Transverse colon (tissue), 4 donors: Measurements from ENCODE around the gene MTMR10. TPM values are rescaled to one million over a fixed set of nuclear protein-coding genes. Genes with fewer than 3 reads are reported as not detected.

Source experiments
- DNase-seq: peaks from one replicate; pipeline ENCODE4 v3.0.0-alpha.2; 2019
- H3K27ac ChIP-seq, 4 donors: fragments of 200-600 bp; sonication (generic); 2 replicates each; pipeline ENCODE4 v1.5.1; 2016 to 2018; ENCODE audit warnings: inconsistent platforms in 4 of 4
- H3K27me3 ChIP-seq: fragments of 200-600 bp; sonication (generic); 2 replicates; pipeline ENCODE4 v1.5.1; 2017; ENCODE audit warnings: inconsistent platforms
- H3K36me3 ChIP-seq, 4 donors: fragments of 200-600 bp; sonication (generic); 2 replicates each; pipeline ENCODE4 v1.5.1; 2017 to 2019; ENCODE audit warnings: inconsistent platforms in 4 of 4
- H3K4me1 ChIP-seq, 4 donors: fragments of 200-600 bp; sonication (generic); 2 replicates each; pipeline ENCODE4 v1.5.1; 2017 to 2020; ENCODE audit warnings: inconsistent platforms in 4 of 4
- H3K4me3 ChIP-seq, 4 donors: fragments of 200-600 bp; sonication (generic); 1 replicate in 1 of 4; 2 replicates in 3 of 4; pipeline versions ENCODE4 v1.5.1 to v1.6.1; 2017 to 2019; ENCODE audit warnings: inconsistent platforms in 4 of 4
- H3K9me3 ChIP-seq, 2 donors: fragments of 200-600 bp; sonication (generic); 2 replicates each; pipeline ENCODE4 v1.5.1; 2017 to 2019; ENCODE audit warnings: inconsistent platforms in 2 of 2
- CTCF ChIP-seq, 5 experiments: fragments of 200-600 bp in 3 of 5; fragments of 450-650 bp in 2 of 5; sonication (generic) in 3 of 5; IDR thresholded peaks; 1 replicate in 2 of 5; 2 replicates in 3 of 5; pipeline ENCODE4 v1.5.1; 2016 to 2017; ENCODE audit warnings: antibody characterized with exemption in 5 of 5, inconsistent platforms in 3 of 5, mild to moderate bottlenecking in 2 of 5, moderate library complexity in 1 of 5
- EP300 ChIP-seq: sonication (generic); formaldehyde crosslinking; IDR thresholded peaks from one replicate; pipeline ENCODE4 v1.6.1; 2017; ENCODE audit warnings: antibody characterized with exemption, low read depth
- POLR2A ChIP-seq: fragments of 450-650 bp; IDR thresholded peaks from one replicate; pipeline ENCODE4 v1.6.1; 2016; ENCODE audit warnings: antibody characterized with exemption, mild to moderate bottlenecking, moderate library complexity
- POLR2AphosphoS5 ChIP-seq, 3 donors: sonication (generic); formaldehyde crosslinking; IDR thresholded peaks; one replicate each; pipeline ENCODE4 v1.6.1; 2016; ENCODE audit warnings: antibody characterized with exemption in 3 of 3
- WGBS, 2 donors: methylation state at CpG; one replicate each; pipeline ENCODE4 v1.1.5; 2018; ENCODE audit warnings: low coverage in 1 of 2; 5-methylcytosine and 5-hydroxymethylcytosine counted together
- in situ Hi-C, 4 donors: fragments of 200-750 bp; cut with MboI; loops; one replicate each; pipeline versions ENCODE4 v1.15.0 to v1.15.1; 2017; ENCODE audit warnings: low sequenced_read_pairs in 3 of 4, low pct_ligation_motif_present in 1 of 4, low pct_unique_long_range_greater_than_20kb in 1 of 4
- intact Hi-C: fragments of 100-400 bp; cut with DNase I; formaldehyde crosslinking; loops from one replicate; pipeline ENCODE4 v1.15.1; 2023; ENCODE audit warnings: low total_unique reads
- total RNA-seq, 4 donors: library from RNA; depleted of rRNA; stranded (reverse); fragments of >200 nt; gene quantifications; one replicate each; pipeline ENCODE4 v1.1.0, GENCODE V29; 2016

The MTMR10 gene
- total RNA-seq, 4 donors from 2014 or later = 11.1 to 40.8 (median 32.7) TPM

- 93% methylated on average over 9 of the region's 9 CpGs; no CpG with 5 or more reads in 1 of the 2 donors for WGBS, 2 donors
- Histone ChIP-seq H3K36me3 (no peaks in the 10 kb centered on the region), H3K9me3 (no peaks in the 10 kb centered on the region), H3K4me1 (no peaks in the 10 kb centered on the region), H3K27me3 (no peaks in the 10 kb centered on the region), H3K4me3 (no peak overlapping the region), H3K27ac (no peak overlapping the region)
- intact Hi-C loops (no loop called here), in situ Hi-C loops (no loop called here)
- TF ChIP-seq CTCF (IDR thresholded peaks at IDR 0.05) (no peak), POLR2AphosphoS5 (IDR thresholded peaks at IDR 0.05) (no peak), POLR2A (no peak), EP300 (no peak)
- DNase-seq = no peak
Measured at GRCh38 chr15:31036783-31037182, 45.4 kb upstream of the MTMR10 start.

GRCh38 chr15:31035610-31036009 is 44.2 kb upstream of the MTMR10 start:
- no peak for TF ChIP-seq POLR2AphosphoS5 (IDR thresholded peaks at IDR 0.05)
- TF ChIP-seq CTCF (IDR thresholded peaks at IDR 0.05) = no peak
- TF ChIP-seq EP300 = no peak
- H3K27ac ChIP-seq = no peak overlapping the region
- no peak for DNase-seq
- WGBS, 2 donors = 67 to 88% methylated on average over 2 to 7 of the region's 7 CpGs
- no peaks in the 10 kb centered on the region for H3K27me3 ChIP-seq
- no peaks in the 10 kb centered on the region for H3K9me3 ChIP-seq
- no peaks in the 10 kb centered on the region for H3K36me3 ChIP-seq
- H3K4me1 ChIP-seq = no peaks in the 10 kb centered on the region
- no peak overlapping the region for H3K4me3 ChIP-seq
- intact Hi-C loops = no loop called here
- in situ Hi-C loops = no loop called here

DNA sequence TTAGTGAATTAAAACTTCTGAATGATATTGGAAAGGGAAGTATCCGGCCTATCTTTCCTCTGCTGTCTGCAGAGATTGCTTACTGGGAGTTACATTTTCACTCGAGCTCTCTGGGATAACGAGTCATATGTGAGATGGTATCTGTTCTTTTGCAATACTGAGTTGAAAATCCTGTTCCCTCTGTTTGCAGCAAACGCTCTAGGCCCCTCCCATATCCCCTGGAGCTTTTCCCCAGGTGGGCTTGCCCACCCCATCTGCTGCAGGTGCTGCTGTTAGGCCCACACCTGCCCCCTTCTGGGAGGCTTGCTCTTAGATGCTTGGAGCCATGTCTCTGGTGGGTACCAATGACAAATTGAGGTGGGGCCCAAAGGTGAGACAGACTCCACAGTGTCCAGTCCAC is 42.7 kb upstream of the MTMR10 start:
- intact Hi-C loops (no loop called here), in situ Hi-C loops (no loop called here)
- Histone ChIP-seq H3K27ac (no peak overlapping the region), H3K36me3 (no peaks in the 10 kb centered on the region), H3K27me3 (no peaks in the 10 kb centered on the region), H3K4me3 (no peak overlapping the region), H3K4me1 (no peaks in the 10 kb centered on the region), H3K9me3 (no peaks in the 10 kb centered on the region)
- TF ChIP-seq EP300 (no peak), POLR2A (no peak), POLR2AphosphoS5 (IDR thresholded peaks at IDR 0.05) (no peak), CTCF (IDR thresholded peaks at IDR 0.05) (no peak)
- no peak for DNase-seq
- WGBS, 2 donors = 71 to 75% methylated on average over 3 to 4 of the region's 4 CpGs

- H3K36me3 ChIP-seq = no peaks in the 10 kb centered on the region
- H3K27me3 ChIP-seq = no peaks in the 10 kb centered on the region
- no peaks in the 10 kb centered on the region for H3K4me1 ChIP-seq
- H3K9me3 ChIP-seq = no peaks in the 10 kb centered on the region
- no peak overlapping the region for H3K4me3 ChIP-seq
- whole genome bisulfite sequencing, 2 donors = 51 to 60% methylated on average over 1 to 5 of the region's 5 CpGs
- DNase-seq = no peak
- no peak for TF ChIP-seq POLR2AphosphoS5 (IDR thresholded peaks at IDR 0.05)
- no peak for TF ChIP-seq EP300
- TF ChIP-seq POLR2A = no peak
- no peak for TF ChIP-seq CTCF (IDR thresholded peaks at IDR 0.05)
- intact Hi-C loops = no loop called here
- H3K27ac ChIP-seq = no peak overlapping the region
- in situ Hi-C loops = no loop called here
Measured at GRCh38 chr15:31032961-31033371, 41.5 kb upstream of the MTMR10 start.
